GM21360 (cell line): Measurements from ENCODE around the gene CGN.

Source experiments
- ATAC-seq: cut with Tn5 transposase; IDR thresholded peaks from one replicate; pipeline ENCODE4 v1.9.1; 2021; ENCODE audit warnings: mild to moderate bottlenecking, moderate library complexity; ENCODE audit not compliant: unreplicated experiment

CGN gene

DNA sequence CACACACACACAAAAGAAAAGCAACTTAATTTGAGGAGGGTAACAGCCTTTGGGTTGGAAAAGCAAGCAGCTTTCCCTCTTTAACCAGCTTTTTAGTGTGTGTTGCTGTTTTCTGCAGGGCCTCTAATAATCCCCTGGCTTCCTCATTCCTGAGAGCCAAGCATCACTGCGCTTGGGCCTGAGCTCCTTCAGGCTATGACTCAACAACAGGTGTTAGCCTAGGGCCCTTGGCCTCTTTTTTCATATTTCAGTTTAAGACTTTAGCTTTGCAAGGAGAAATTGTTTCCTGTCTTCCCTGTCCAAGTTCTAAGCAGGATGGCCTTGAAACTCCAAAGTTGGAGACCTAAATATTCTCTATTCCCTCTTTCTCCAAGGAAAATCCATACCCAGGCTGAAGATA lies 74.4 kb downstream of the CGN start:
- ATAC-seq = no peak
